GM23338 (cell line): ENCODE results near the gene KXD1. TPM values are rescaled to one million over a fixed set of nuclear protein-coding genes. Genes with fewer than 3 reads are reported as not detected.

Experiments used
- ATAC-seq: fragments of 200-7000 bp; cut with Tn5 transposase; 3 replicates; pipeline ENCODE4 v1.9.1; 2020
- DNase-seq: peaks from one replicate; pipeline ENCODE4 v3.0.0-alpha.2; 2015; ENCODE audit warnings: low spot score
- H2AFZ ChIP-seq: fragments of 200-600 bp; sonication (generic); 2 replicates; pipeline ENCODE4 v1.8.0; 2016; ENCODE audit warnings: antibody characterized with exemption, mild to moderate bottlenecking, moderate library complexity
- H3F3A ChIP-seq: fragments of 200-600 bp; sonication (generic); replicated peaks from 2 replicates; pipeline ENCODE4 v1.8.0; 2017; ENCODE audit warnings: antibody characterized with exemption, mixed run types, low read depth
- H3K27ac ChIP-seq: fragments of 200-600 bp; sonication (generic); 2 replicates; pipeline ENCODE4 v1.6.1; 2016; ENCODE audit warnings: low read depth
- H3K27me3 ChIP-seq: fragments of 200-600 bp; sonication (generic); 2 replicates; pipeline ENCODE4 v1.8.0; 2016; ENCODE audit warnings: mild to moderate bottlenecking, mixed run types, moderate library complexity; ENCODE audit not compliant: insufficient read depth
- H3K36me3 ChIP-seq: fragments of 200-600 bp; sonication (generic); 2 replicates; pipeline ENCODE4 v1.8.0; 2016; ENCODE audit warnings: mild to moderate bottlenecking; ENCODE audit not compliant: insufficient read depth
- H3K4me1 ChIP-seq: fragments of 200-600 bp; sonication (generic); 2 replicates; pipeline ENCODE4 v1.8.0; 2016; ENCODE audit warnings: mild to moderate bottlenecking, moderate library complexity; ENCODE audit not compliant: insufficient read depth
- H3K4me2 ChIP-seq: fragments of 200-600 bp; sonication (generic); 2 replicates; pipeline ENCODE4 v1.7.1; 2017; ENCODE audit warnings: mixed run types
- H3K4me3 ChIP-seq: fragments of 200-600 bp; sonication (generic); 2 replicates; pipeline ENCODE4 v1.6.1; 2016; ENCODE audit warnings: mixed run types
- H3K79me2 ChIP-seq: fragments of 200-600 bp; sonication (generic); replicated peaks from 2 replicates; pipeline ENCODE4 v1.8.0; 2017; ENCODE audit warnings: mild to moderate bottlenecking; ENCODE audit not compliant: insufficient read depth
- H3K9me2 ChIP-seq: fragments of 200-600 bp; sonication (generic); 2 replicates; pipeline ENCODE4 v1.8.0; 2017; ENCODE audit not compliant: insufficient read depth
- H4K20me1 ChIP-seq: fragments of 200-600 bp; sonication (generic); replicated peaks from 2 replicates; pipeline ENCODE4 v1.8.0; 2017; ENCODE audit warnings: mild to moderate bottlenecking; ENCODE audit not compliant: insufficient read depth
- H3K27ac Mint-ChIP-seq: 2 replicates; pipeline ENCODE4 v1.8.0; 2020; ENCODE audit warnings: inconsistent platforms, mild to moderate bottlenecking, moderate library complexity, mixed read lengths
- H3K27me3 Mint-ChIP-seq: 3 replicates; pipeline ENCODE4 v1.8.0; 2022; ENCODE audit warnings: low read depth, mild to moderate bottlenecking, moderate library complexity, mixed read lengths, inconsistent platforms; ENCODE audit not compliant: insufficient read depth, poor library complexity
- H3K36me3 Mint-ChIP-seq: 3 replicates; pipeline ENCODE4 v1.8.0; 2021; ENCODE audit warnings: low read depth, mild to moderate bottlenecking, inconsistent platforms, moderate library complexity, mixed read lengths
- H3K4me1 Mint-ChIP-seq: 3 replicates; pipeline ENCODE4 v1.8.0; 2020; ENCODE audit warnings: mild to moderate bottlenecking, inconsistent platforms, mixed read lengths
- H3K4me3 Mint-ChIP-seq: 3 replicates; pipeline ENCODE4 v1.8.0; 2021; ENCODE audit warnings: moderate library complexity, mild to moderate bottlenecking, inconsistent platforms, mixed read lengths
- H3K9me3 Mint-ChIP-seq: 3 replicates; pipeline ENCODE4 v1.8.0; 2020; ENCODE audit warnings: moderate library complexity, mild to moderate bottlenecking, inconsistent platforms, mixed read lengths
- CREB1 ChIP-seq: fragments of 250-450 bp; sonication (Bioruptor Pico); IDR thresholded peaks from 2 replicates; pipeline ENCODE4 v1.5.0; 2020; ENCODE audit warnings: low read depth, mild to moderate bottlenecking, moderate library complexity
- CTCF ChIP-seq, 2 experiments: fragments of 200-600 bp in 1 of 2; sonication (generic) in 1 of 2; conservative IDR thresholded peaks; 2 replicates each; pipeline versions ENCODE4 v1.5.1 to v1.6.1; 2016 to 2017; ENCODE audit warnings: antibody characterized with exemption in 2 of 2, low read depth in 2 of 2, mild to moderate bottlenecking in 2 of 2, moderate library complexity in 1 of 2
- ETS1 ChIP-seq: IDR thresholded peaks from 2 replicates; pipeline ENCODE4 v1.6.1; 2016; ENCODE audit warnings: antibody characterized with exemption
- EZH2 ChIP-seq: fragments of 200-600 bp; sonication (generic); IDR thresholded peaks from one replicate; pipeline ENCODE4 v1.8.0; 2017; ENCODE audit warnings: antibody characterized with exemption, mild to moderate bottlenecking, low read depth; ENCODE audit not compliant: unreplicated experiment
- EZH2phosphoT487 ChIP-seq: fragments of 200-600 bp; sonication (generic); IDR thresholded peaks from one replicate; pipeline ENCODE4 v1.8.1; 2018; ENCODE audit warnings: antibody characterized with exemption; ENCODE audit not compliant: unreplicated experiment
- JUNB ChIP-seq: IDR thresholded peaks from one replicate; pipeline ENCODE4 v1.6.1; 2016; ENCODE audit warnings: antibody characterized with exemption; ENCODE audit not compliant: unreplicated experiment
- NANOG ChIP-seq: IDR thresholded peaks from 2 replicates; pipeline ENCODE4 v1.6.1; 2016; ENCODE audit warnings: antibody characterized with exemption, borderline replicate concordance
- POLR2AphosphoS5 ChIP-seq: IDR thresholded peaks from 2 replicates; pipeline ENCODE4 v1.6.1; 2016; ENCODE audit warnings: antibody characterized with exemption, low read depth
- REST ChIP-seq: IDR thresholded peaks from one replicate; pipeline ENCODE4 v1.6.1; 2018; ENCODE audit warnings: antibody characterized with exemption; ENCODE audit not compliant: unreplicated experiment
- STAT1 ChIP-seq: IDR thresholded peaks from one replicate; pipeline ENCODE4 v1.6.1; 2016; ENCODE audit warnings: antibody characterized with exemption; ENCODE audit not compliant: unreplicated experiment
- ZNF114 ChIP-seq: fragments of 250-450 bp; sonication (Bioruptor Pico); IDR thresholded peaks from 2 replicates; pipeline ENCODE4 v1.5.0; 2020; ENCODE audit warnings: mild to moderate bottlenecking, moderate library complexity
- ZNF331 ChIP-seq: fragments of 250-450 bp; sonication (Bioruptor Pico); IDR thresholded peaks from 2 replicates; pipeline ENCODE4 v1.5.0; 2020; ENCODE audit warnings: low read depth, mild to moderate bottlenecking, moderate library complexity
- ZNF462 ChIP-seq: fragments of 250-450 bp; sonication (Bioruptor Pico); IDR thresholded peaks from 2 replicates; pipeline ENCODE4 v1.5.0; 2020; ENCODE audit warnings: mild to moderate bottlenecking, moderate library complexity
- polyA plus RNA-seq: library from polyadenylated mRNA; unstranded; fragments of >200 nt; fragmentation: Nextera tagmentation; extraction: Ambion mirVana; gene quantifications from 2 replicates; pipeline ENCODE4 v1.2.1, GENCODE V29; 2016
- total RNA-seq: library from RNA; depleted of rRNA; stranded (reverse); fragments of >200 nt; shearing (Covaris generic); gene quantifications from 2 replicates; pipeline ENCODE4 v1.2.3, GENCODE V29; 2014

KXD1 gene
- total and polyA plus RNA-seq, 2 experiments from 2014 or later: 108 to 164 TPM

- no peak for DNase-seq
- no peak overlapping the region for H3K27ac Mint-ChIP-seq
These were observed 47.5 kb downstream of the KXD1 start for GRCh38 chr19:18605196-18605545.

More at GRCh38 chr19:18605196-18605545, 47.5 kb downstream of the KXD1 start:
- H3K9me3 Mint-ChIP-seq: no peaks in the 10 kb centered on the region; the same call in 2 of the 3 replicates
- Histone ChIP-seq H3K9me2 (no peaks in the 10 kb centered on the region), H4K20me1 (0 out of 2 replicates have a peak, but pooled peaks cover 7% of the 10 kb centered on the region), H3K27ac (no peak overlapping the region), H3K27me3 (peaks cover 92% of the 10 kb centered on the region), H3K36me3 (no peaks in the 10 kb centered on the region), H3K4me1 (peaks cover 42% of the 10 kb centered on the region), H3K79me2 (no peaks in the 10 kb centered on the region), H3F3A (peaks cover 34% of the 10 kb centered on the region), H3K4me2 (peak overlapping the region; percentile 96), H3K4me3 (peak overlapping the region; percentile 57), H2AFZ (no peak overlapping the region)
- peaks cover 39% of the 10 kb centered on the region for H3K4me1 Mint-ChIP-seq
- TF ChIP-seq EZH2: no peak
- no peak for TF ChIP-seq JUNB
- no peak for TF ChIP-seq CTCF (conservative IDR thresholded peaks at IDR 0.05; ENCODE audit: low read depth in 2 of 2)
- no peak for TF ChIP-seq ZNF462 (CRISPR knock-in tag)
- no peak for TF ChIP-seq NANOG
- no peak for TF ChIP-seq EZH2phosphoT487
- no peak for TF ChIP-seq ZNF114 (CRISPR knock-in tag)
- TF ChIP-seq STAT1: no peak
- TF ChIP-seq ZNF331 (CRISPR knock-in tag): no peak
- TF ChIP-seq CREB1 (CRISPR knock-in tag): no peak
- no peak for TF ChIP-seq POLR2AphosphoS5
- no peak for TF ChIP-seq ETS1
- TF ChIP-seq REST: no peak
- H3K36me3 Mint-ChIP-seq: peaks cover 2% of the 10 kb centered on the region; the same call in 1 of the 3 replicates
- ATAC-seq: peak; percentile 4; the same call in 2 of the 3 replicates
- peak overlapping the region; percentile 67 for H3K4me3 Mint-ChIP-seq
- H3K27me3 Mint-ChIP-seq: peaks cover 83% of the 10 kb centered on the region
